ENCODE results near the gene PAGE2B. TPM values are rescaled to one million over a fixed set of nuclear protein-coding genes. Genes with fewer than 3 reads are reported as not detected.
A peak's percentile ranks its signal among the peaks of the same experiment; 100 is the strongest.

Gene PAGE2B
- total RNA-seq (2021; ENCODE audit: unreplicated experiment) = not detected
- not detected for polyA plus RNA-seq (2012; ENCODE audit: insufficient read length)
- Bru-seq, nascent RNA = not detected
- percentile 22 among the genes with signal in this experiment for BruChase-seq, experiment 1, labeled RNA remaining after a 2-hour chase
- percentile 10 among the genes with signal in this experiment for BruChase-seq, experiment 2, labeled RNA remaining after a 6-hour chase
- long read RNA-seq = 0 reads

- no TSS peak for BruUV-seq (replicated peaks)
- in situ Hi-C loops (cut with HindIII; ENCODE audit: low pct_unique_long_range_greater_than_20kb, low sequenced_read_pairs) = no loop called here
- Histone ChIP-seq H3K36me3 (ENCODE audit: control insufficient read depth, insufficient read depth, low read length) (no peaks in the 10 kb centered on the region), H3K27me3 (ENCODE audit: control insufficient read depth, insufficient read depth, low read length) (no peaks in the 10 kb centered on the region), H3K9me3 (ENCODE audit: control insufficient read depth, insufficient read depth, low read depth, low read length) (no peaks in the 10 kb centered on the region), H3K4me3 (ENCODE audit: low read depth in 2 of 2, low read length in 2 of 2) (no peak within 1 kb of the TSS), H3K4me1 (ENCODE audit: control insufficient read depth, insufficient read depth, low read length) (no peaks in the 10 kb centered on the region), H3K27ac (ENCODE audit: low read length) (no peak within 1 kb of the TSS)
- intact Hi-C loops (cut with micrococcal nuclease; ENCODE audit: unreplicated experiment) = no loop called here
- no peak for TF ChIP-seq TCF7L2 (IDR thresholded peaks at IDR 0.05; ENCODE audit: low read depth, low read length)
- TF ChIP-seq CTCF (IDR thresholded peaks at IDR 0.05) = no peak
- TF ChIP-seq REST (IDR thresholded peaks at IDR 0.05; ENCODE audit: insufficient read depth in 1 of 2, low read depth in 2 of 2, low read length in 1 of 2) = no peak
- TF ChIP-seq SIN3A (IDR thresholded peaks at IDR 0.05; ENCODE audit: borderline replicate concordance, insufficient read depth, low read depth, low read length) = no peak
- TF ChIP-seq POLR2AphosphoS5 (IDR thresholded peaks at IDR 0.05; ENCODE audit: low read depth, low read length) = no peak
- ChIA-PET POLR2A (no interaction called here), CTCF (no interaction called here)
- ATAC-seq (no peak), DNase-seq (ENCODE audit: low read depth, low spot score) (no peak)
These were observed at the start of gene PAGE2B for GRCh38 chrX:55074851-55075467. TSS of gene PAGE2B (plus strand) at chrX:55075030. CDS start at chrX:55076042, 1,012 bp downstream.

GRCh38 chrX:55026143-55026542 is 48.7 kb upstream of the PAGE2B start:
- ChIA-PET CTCF (no interaction called here), POLR2A (no interaction called here)
- no peak overlapping the region for H3K4me3 ChIP-seq (ENCODE audit: low read depth in 2 of 2, low read length in 2 of 2)
- H3K9me3 ChIP-seq (ENCODE audit: control insufficient read depth, insufficient read depth, low read depth, low read length) = no peaks in the 10 kb centered on the region
- no peak for DNase-seq (ENCODE audit: low read depth, low spot score)
- BruUV-seq (replicated peaks) = no TSS peak
- H3K27ac ChIP-seq (ENCODE audit: low read length) = no peak overlapping the region
- no peaks in the 10 kb centered on the region for H3K27me3 ChIP-seq (ENCODE audit: control insufficient read depth, insufficient read depth, low read length)
- in situ Hi-C loops (cut with HindIII; ENCODE audit: low pct_unique_long_range_greater_than_20kb, low sequenced_read_pairs) (no loop called here), intact Hi-C loops (cut with micrococcal nuclease; ENCODE audit: unreplicated experiment) (no loop called here)
- H3K36me3 ChIP-seq (ENCODE audit: control insufficient read depth, insufficient read depth, low read length) = no peaks in the 10 kb centered on the region
- TF ChIP-seq REST (IDR thresholded peaks at IDR 0.05; ENCODE audit: insufficient read depth in 1 of 2, low read depth in 2 of 2, low read length in 1 of 2) = no peak
- TF ChIP-seq CTCF (IDR thresholded peaks at IDR 0.05) = no peak
- TF ChIP-seq POLR2AphosphoS5 (IDR thresholded peaks at IDR 0.05; ENCODE audit: low read depth, low read length) = no peak
- no peak for TF ChIP-seq SIN3A (IDR thresholded peaks at IDR 0.05; ENCODE audit: borderline replicate concordance, insufficient read depth, low read depth, low read length)
- no peak for TF ChIP-seq TCF7L2 (IDR thresholded peaks at IDR 0.05; ENCODE audit: low read depth, low read length)
- H3K4me1 ChIP-seq (ENCODE audit: control insufficient read depth, insufficient read depth, low read length) = no peaks in the 10 kb centered on the region
- no peak for ATAC-seq

All from Panc1 (cell line).